Hippocampal formation (tissue), 2 donors: ENCODE measurements around the gene SECTM1.
A peak's percentile ranks its signal among the peaks of the same experiment; 100 is the strongest.
"Not testable (repeated sequence)": the region's sequence is repeated elsewhere in the genome, so short reads cannot be mapped to it uniquely, and the experiment has no call there.

ENCODE experiments used
- DNase-seq, 2 donors: peaks; one replicate each; lab custom pipeline; 2025; lab: John Stamatoyannopoulos, UW

SECTM1 gene

GRCh38 chr17:82369211-82369610, 35.6 kb upstream of the SECTM1 start:
- DNase-seq: no peak

GRCh38 chr17:82367724-82368524, 34.4 kb upstream of the SECTM1 start:
- DNase-seq: no peak

GRCh38 chr17:82366749-82367148, 33.2 kb upstream of the SECTM1 start:
- DNase-seq: no peak

GRCh38 chr17:82365606-82366295, 32.2 kb upstream of the SECTM1 start:
- DNase-seq: no peak

GRCh38 chr17:82361885-82362633, 28.5 kb upstream of the SECTM1 start:
- no peak for DNase-seq

- DNase-seq: not testable (repeated sequence)
Measured at GRCh38 chr17:82359451-82360074, 26.0 kb upstream of the SECTM1 start.

GRCh38 chr17:82358465-82359350, 25.1 kb upstream of the SECTM1 start, which contains the start of gene TEX19:
TSS of gene TEX19 (plus strand) at chr17:82359247. CDS start at chr17:82362151, 2,904 bp downstream.
- no peak for DNase-seq

- DNase-seq: no peak
Measured at GRCh38 chr17:82357394-82357793, 23.8 kb upstream of the SECTM1 start.

GRCh38 chr17:82356845-82357355, 23.3 kb upstream of the SECTM1 start:
- DNase-seq: no peak

GRCh38 chr17:82355770-82356427, 22.3 kb upstream of the SECTM1 start:
- DNase-seq: no peak

GRCh38 chr17:82354804-82355308, 21.3 kb upstream of the SECTM1 start:
- DNase-seq: no peak

- DNase-seq: no peak
Measured at GRCh38 chr17:82353484-82353883, 19.9 kb upstream of the SECTM1 start.

- peak; percentile 63 to 67 for DNase-seq
Measured at GRCh38 chr17:82351713-82352488, 18.3 kb upstream of the SECTM1 start.

GRCh38 chr17:82351254-82351712, 17.7 kb upstream of the SECTM1 start:
- no peak for DNase-seq

- DNase-seq: no peak
Measured at GRCh38 chr17:82350182-82351030, 16.8 kb upstream of the SECTM1 start.

GRCh38 chr17:82349287-82349701, 15.7 kb upstream of the SECTM1 start:
- no peak for DNase-seq

- no peak for DNase-seq
Measured at GRCh38 chr17:82348866-82349265, 15.3 kb upstream of the SECTM1 start.

- DNase-seq: no peak
Measured at GRCh38 chr17:82348434-82348833, 14.9 kb upstream of the SECTM1 start.
